Caki2 (cell line): ENCODE results near the gene NAA15. TPM values are rescaled to one million over a fixed set of nuclear protein-coding genes. Genes with fewer than 3 reads are reported as not detected.
"Not testable (repeated sequence)": the region's sequence is repeated elsewhere in the genome, so short reads cannot be mapped to it uniquely, and the experiment has no call there.

Source experiments
- DNase-seq: peaks from one replicate; pipeline ENCODE4 v3.0.0-alpha.2; 2015; ENCODE audit warnings: low read depth
- in situ Hi-C: cut with HindIII; loops from 2 replicates; pipeline ENCODE4 v1.10.0; 2016; ENCODE audit warnings: low sequenced_read_pairs, low pct_unique_long_range_greater_than_20kb, mixed read lengths
- total RNA-seq: library from RNA; depleted of rRNA; stranded (reverse); fragments of >200 nt; shearing (Covaris generic); gene quantifications from 2 replicates; pipeline ENCODE4 v1.2.3, GENCODE V29; 2014; ENCODE audit warnings: low replicate concordance

The NAA15 gene
- total RNA-seq, 1 experiment from 2014 or later: 23.5 TPM

GRCh38 chr4:139322541-139322940 lies 21.2 kb downstream of the NAA15 start:
- DNase-seq, in situ Hi-C loops: not testable (repeated sequence)

GRCh38 chr4:139324620-139325019 lies 23.3 kb downstream of the NAA15 start:
- no peak for DNase-seq
- in situ Hi-C loops: no loop called here

GRCh38 chr4:139329665-139330200 lies 28.4 kb downstream of the NAA15 start:
- in situ Hi-C loops: no loop called here
- DNase-seq: no peak

GRCh38 chr4:139330283-139330682 lies 29.0 kb downstream of the NAA15 start:
- in situ Hi-C loops: no loop called here

GRCh38 chr4:139331185-139331584 lies 29.9 kb downstream of the NAA15 start:
- in situ Hi-C loops: no loop called here
- DNase-seq: peak; percentile 8

More at GRCh38 chr4:139330283-139330682, 29.0 kb downstream of the NAA15 start:
- no peak for DNase-seq

- in situ Hi-C loops: no loop called here
- no peak for DNase-seq
These were observed 31.7 kb downstream of the NAA15 start for GRCh38 chr4:139333046-139333445.

GRCh38 chr4:139337612-139338011 lies 36.3 kb downstream of the NAA15 start:
- no peak for DNase-seq
- in situ Hi-C loops: no loop called here

- in situ Hi-C loops: no loop called here
- no peak for DNase-seq
These were observed 60.0 kb downstream of the NAA15 start for GRCh38 chr4:139361301-139361700.

GRCh38 chr4:139367421-139368090 lies 66.3 kb downstream of the NAA15 start:
- in situ Hi-C loops: no loop called here
- DNase-seq: no peak

GRCh38 chr4:139368998-139369397 lies 67.7 kb downstream of the NAA15 start:
- in situ Hi-C loops: no loop called here
- DNase-seq: no peak

GRCh38 chr4:139374251-139374650 lies 72.9 kb downstream of the NAA15 start:
- in situ Hi-C loops: no loop called here
- no peak for DNase-seq

GRCh38 chr4:139386421-139386820 lies 85.1 kb downstream of the NAA15 start:
- DNase-seq: no peak
- in situ Hi-C loops: no loop called here

GRCh38 chr4:139389102-139389501 lies 87.8 kb downstream of the NAA15 start:
- in situ Hi-C loops: no loop called here
- DNase-seq: no peak

- in situ Hi-C loops: no loop called here
- DNase-seq: no peak
These were observed 88.7 kb downstream of the NAA15 start for GRCh38 chr4:139389991-139390390.

GRCh38 chr4:139391731-139392130 lies 90.4 kb downstream of the NAA15 start:
- in situ Hi-C loops: no loop called here

GRCh38 chr4:139392797-139393196 lies 91.5 kb downstream of the NAA15 start:
- DNase-seq: no peak
- in situ Hi-C loops: no loop called here

More at GRCh38 chr4:139391731-139392130, 90.4 kb downstream of the NAA15 start:
- no peak for DNase-seq

- in situ Hi-C loops: no loop called here
- DNase-seq: no peak
These were observed 100.1 kb downstream of the NAA15 start for GRCh38 chr4:139401368-139401767.

GRCh38 chr4:139402436-139402835 lies 101.1 kb downstream of the NAA15 start:
- no peak for DNase-seq
- in situ Hi-C loops: no loop called here

GRCh38 chr4:139403462-139403861 lies 102.2 kb downstream of the NAA15 start:
- no peak for DNase-seq

GRCh38 chr4:139410312-139410711 lies 109.0 kb downstream of the NAA15 start:
- DNase-seq: no peak
- in situ Hi-C loops: no loop called here

More at GRCh38 chr4:139403462-139403861, 102.2 kb downstream of the NAA15 start:
- in situ Hi-C loops: no loop called here
